ENCODE data around the gene PRKRA. TPM values are rescaled to one million over a fixed set of nuclear protein-coding genes. Genes with fewer than 3 reads are reported as not detected.

PRKRA gene
- total RNA-seq, 1 experiment from 2014 or later, result 49.8 TPM

DNA sequence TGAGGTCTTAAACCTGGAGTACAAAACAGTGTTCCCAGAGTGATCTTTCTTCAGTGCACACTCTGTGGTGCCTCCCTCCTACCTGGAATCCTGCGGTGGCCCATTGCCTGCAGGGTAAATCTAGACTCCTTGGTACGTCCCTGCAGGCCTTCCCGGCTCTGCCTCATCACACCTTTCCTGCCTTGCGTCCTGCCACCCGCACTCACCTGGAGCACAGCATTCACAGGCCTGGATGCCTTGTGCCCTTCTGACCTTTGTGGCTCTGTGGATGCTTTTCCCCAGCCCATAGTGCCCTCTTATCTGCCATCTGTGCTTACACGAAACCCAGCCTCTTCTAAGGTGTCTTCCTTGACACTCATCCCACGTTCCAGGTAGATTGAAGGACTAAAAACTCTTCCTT, 62.7 kb downstream of the PRKRA start:
- Histone ChIP-seq H3K4me3 (replicated peaks in 1 of 2; ENCODE audit: low read depth in 1 of 2, low read length in 2 of 2) (no peak overlapping the region), H3K9me2 (ENCODE audit: insufficient read depth) (no peaks in the 10 kb centered on the region), H3K9ac (ENCODE audit: low read length) (no peak overlapping the region), H3K36me3 (ENCODE audit: control insufficient read depth in 1 of 2, insufficient read depth in 2 of 2, low read length in 2 of 2) (no peaks in the 10 kb centered on the region), H3K4me1 (ENCODE audit: control insufficient read depth in 1 of 2, insufficient read depth in 2 of 2, low read length in 2 of 2) (no peaks in the 10 kb centered on the region), H3K79me2 (ENCODE audit: insufficient read depth, low read length) (no peaks in the 10 kb centered on the region), H3K4me2 (ENCODE audit: low read length) (no peak overlapping the region), H3K27me3 (ENCODE audit: insufficient read depth, low read length) (no peaks in the 10 kb centered on the region), H2AFZ (ENCODE audit: low read depth, low read length, poor library complexity, severe bottlenecking) (no peak overlapping the region), H4K20me1 (ENCODE audit: insufficient read depth) (no peaks in the 10 kb centered on the region), H3K27ac (ENCODE audit: low read depth, low read length) (no peak overlapping the region), H3K9me3 (ENCODE audit: control insufficient read depth in 1 of 2, insufficient read depth in 1 of 2, low read depth in 1 of 2, low read length in 2 of 2) (no peaks in the 10 kb centered on the region)
- RAD21 ChIA-PET (ENCODE audit: low non-redundant PET in 1 of 2, low total read pairs in 2 of 2, uncharacterized antibody in 2 of 2, unreplicated experiment in 2 of 2), result no interaction called here
- DNase-seq (ENCODE audit: low read depth, low spot score) (no peak), ATAC-seq (no peak)
- POLR2A ChIA-PET, result no interaction called here
- intact Hi-C loops (cut with micrococcal nuclease), result no loop called here
- no TSS peak for BruUV-seq (replicated peaks)
- TF ChIP-seq POLR2AphosphoS5 (IDR thresholded peaks at IDR 0.05; ENCODE audit: low read depth, low read length), result no peak
- no peak for TF ChIP-seq RAD21 (IDR thresholded peaks at IDR 0.05; ENCODE audit: low read depth)
- TF ChIP-seq YY1 (IDR thresholded peaks at IDR 0.05; ENCODE audit: extremely low read depth, insufficient replicate concordance, low read depth, low read length), result no peak
- CTCF ChIA-PET, result no interaction called here

DNA sequence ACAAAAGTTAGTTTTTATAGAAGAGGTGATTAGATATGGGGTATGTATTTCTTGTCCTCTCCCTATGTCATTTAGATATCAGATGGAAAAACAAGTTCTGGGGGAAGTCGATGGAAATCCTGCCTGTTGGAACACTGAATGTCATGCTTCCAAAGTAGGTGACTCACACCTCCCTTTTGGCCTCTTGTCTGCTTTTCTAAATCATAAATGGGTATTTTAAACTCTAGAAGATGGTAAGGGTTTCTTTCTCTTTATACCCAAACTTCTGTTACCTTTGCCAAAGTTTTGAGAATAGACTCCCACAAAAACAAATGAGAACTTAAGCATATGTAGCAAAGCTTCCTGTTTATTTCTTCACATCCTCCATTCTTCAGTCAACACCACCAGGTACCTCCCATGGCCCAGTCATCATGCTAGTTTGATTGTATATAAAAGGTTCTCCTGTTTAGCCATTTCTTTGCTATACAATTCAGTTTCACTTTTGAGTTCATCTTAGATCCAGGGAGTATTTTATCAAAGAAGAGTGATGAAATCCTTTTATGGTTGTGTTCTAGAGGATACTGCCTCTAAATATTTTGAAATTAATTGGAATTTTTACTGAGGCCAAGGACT, 63.9 kb downstream of the PRKRA start:
- Histone ChIP-seq H3K9me2 (ENCODE audit: insufficient read depth) (no peaks in the 10 kb centered on the region), H3K27me3 (ENCODE audit: insufficient read depth, low read length) (no peaks in the 10 kb centered on the region), H3K4me3 (replicated peaks in 1 of 2; ENCODE audit: low read depth in 1 of 2, low read length in 2 of 2) (no peak overlapping the region), H3K27ac (ENCODE audit: low read depth, low read length) (no peak overlapping the region), H3K9ac (ENCODE audit: low read length) (no peak overlapping the region), H3K36me3 (ENCODE audit: control insufficient read depth in 1 of 2, insufficient read depth in 2 of 2, low read length in 2 of 2) (no peaks in the 10 kb centered on the region), H3K4me2 (ENCODE audit: low read length) (no peak overlapping the region), H3K9me3 (ENCODE audit: control insufficient read depth in 1 of 2, insufficient read depth in 1 of 2, low read depth in 1 of 2, low read length in 2 of 2) (no peaks in the 10 kb centered on the region), H4K20me1 (ENCODE audit: insufficient read depth) (no peaks in the 10 kb centered on the region), H3K79me2 (ENCODE audit: insufficient read depth, low read length) (no peaks in the 10 kb centered on the region), H2AFZ (ENCODE audit: low read depth, low read length, poor library complexity, severe bottlenecking) (no peak overlapping the region), H3K4me1 (ENCODE audit: control insufficient read depth in 1 of 2, insufficient read depth in 2 of 2, low read length in 2 of 2) (no peaks in the 10 kb centered on the region)
- no peak for ATAC-seq
- no TSS peak for BruUV-seq (replicated peaks)
- CTCF ChIA-PET, result no interaction called here
- RAD21 ChIA-PET (ENCODE audit: low non-redundant PET in 1 of 2, low total read pairs in 2 of 2, uncharacterized antibody in 2 of 2, unreplicated experiment in 2 of 2), result no interaction called here
- DNase-seq (ENCODE audit: low read depth, low spot score), result no peak
- POLR2A ChIA-PET, result no interaction called here
- intact Hi-C loops (cut with micrococcal nuclease), result no loop called here
- TF ChIP-seq REST (IDR thresholded peaks at IDR 0.05; ENCODE audit: low read depth) (no peak), CTCF (IDR thresholded peaks at IDR 0.05 in 2 of 3, conservative IDR thresholded peaks at IDR 0.05 in 1 of 3; ENCODE audit: borderline replicate concordance in 1 of 3, insufficient read depth in 1 of 3, low read depth in 2 of 3, low read length in 2 of 3) (no peak), ATF3 (IDR thresholded peaks at IDR 0.05) (no peak), EGR1 (IDR thresholded peaks at IDR 0.05; ENCODE audit: low read depth) (no peak), ZFX (IDR thresholded peaks at IDR 0.05) (no peak), RAD21 (IDR thresholded peaks at IDR 0.05; ENCODE audit: low read depth) (no peak), YY1 (IDR thresholded peaks at IDR 0.05; ENCODE audit: extremely low read depth, insufficient replicate concordance, low read depth, low read length) (no peak), EZH2 (IDR thresholded peaks at IDR 0.05) (no peak), CEBPB (IDR thresholded peaks at IDR 0.05; ENCODE audit: low read depth) (no peak), EZH2phosphoT487 (IDR thresholded peaks at IDR 0.05; ENCODE audit: borderline replicate concordance) (no peak), TCF7L2 (IDR thresholded peaks at IDR 0.05; ENCODE audit: borderline replicate concordance, extremely low read depth, insufficient read depth, insufficient read length) (no peak), CBX3 (IDR thresholded peaks at IDR 0.05; ENCODE audit: low read depth) (no peak), POLR2AphosphoS5 (IDR thresholded peaks at IDR 0.05; ENCODE audit: low read depth, low read length) (no peak), JUND (IDR thresholded peaks at IDR 0.05) (no peak), ZNF274 (IDR thresholded peaks at IDR 0.05; ENCODE audit: low read depth, low read length) (no peak)
